ENCODE results near the gene CUL5.

The CUL5 gene

GRCh38 chr11:108032800-108033199 lies 24.1 kb downstream of the CUL5 start:
- Histone ChIP-seq H3K27ac (no peak overlapping the region), H3K4me3 (no peak overlapping the region), H3K36me3 (ENCODE audit: insufficient read depth, low read length) (peaks cover 60% of the 10 kb centered on the region), H3K9me3 (ENCODE audit: low read depth, low read length) (no peaks in the 10 kb centered on the region), H3K9ac (ENCODE audit: insufficient read length) (peak overlapping the region; percentile 20)
- no peak for DNase-seq (ENCODE audit: low read depth, low spot score)
- TF ChIP-seq FOXP2 (optimal IDR thresholded peaks at IDR 0.05; ENCODE audit: control extremely low read depth, extremely low read length, insufficient read depth) (no peak), EZH2 (IDR thresholded peaks at IDR 0.05) (no peak), POLR2AphosphoS5 (IDR thresholded peaks at IDR 0.05; ENCODE audit: borderline replicate concordance, low read depth, low read length) (no peak)

GRCh38 chr11:108034034-108034433 lies 25.3 kb downstream of the CUL5 start:
- H3K36me3 ChIP-seq (ENCODE audit: insufficient read depth, low read length): peaks cover 59% of the 10 kb centered on the region
- no peak overlapping the region for H3K4me3 ChIP-seq
- no peaks in the 10 kb centered on the region for H3K9me3 ChIP-seq (ENCODE audit: low read depth, low read length)
- H3K9ac ChIP-seq (ENCODE audit: insufficient read length): no peak overlapping the region
- H3K27ac ChIP-seq: no peak overlapping the region
- no peak for TF ChIP-seq POLR2AphosphoS5 (IDR thresholded peaks at IDR 0.05; ENCODE audit: borderline replicate concordance, low read depth, low read length)
- TF ChIP-seq FOXP2 (optimal IDR thresholded peaks at IDR 0.05; ENCODE audit: control extremely low read depth, extremely low read length, insufficient read depth): no peak
- no peak for TF ChIP-seq EZH2 (IDR thresholded peaks at IDR 0.05)
- no peak for DNase-seq (ENCODE audit: low read depth, low spot score)

- no peak overlapping the region for H3K4me3 ChIP-seq
- no peak for DNase-seq (ENCODE audit: low read depth, low spot score)
- peaks cover 68% of the 10 kb centered on the region for H3K36me3 ChIP-seq (ENCODE audit: insufficient read depth, low read length)
- no peak overlapping the region for H3K9ac ChIP-seq (ENCODE audit: insufficient read length)
- H3K9me3 ChIP-seq (ENCODE audit: low read depth, low read length): no peaks in the 10 kb centered on the region
- no peak overlapping the region for H3K27ac ChIP-seq
- TF ChIP-seq FOXP2 (optimal IDR thresholded peaks at IDR 0.05; ENCODE audit: control extremely low read depth, extremely low read length, insufficient read depth) (no peak), EZH2 (IDR thresholded peaks at IDR 0.05) (no peak)
These were observed 26.3 kb downstream of the CUL5 start for GRCh38 chr11:108034952-108035351.

- no peak overlapping the region for H3K9ac ChIP-seq (ENCODE audit: insufficient read length)
- no peak overlapping the region for H3K27ac ChIP-seq
- H3K9me3 ChIP-seq (ENCODE audit: low read depth, low read length): no peaks in the 10 kb centered on the region
- H3K4me3 ChIP-seq: no peak overlapping the region
- peaks cover 68% of the 10 kb centered on the region for H3K36me3 ChIP-seq (ENCODE audit: insufficient read depth, low read length)
- no peak for DNase-seq (ENCODE audit: low read depth, low spot score)
- TF ChIP-seq FOXP2 (optimal IDR thresholded peaks at IDR 0.05; ENCODE audit: control extremely low read depth, extremely low read length, insufficient read depth) (no peak), EZH2 (IDR thresholded peaks at IDR 0.05) (no peak), POLR2AphosphoS5 (IDR thresholded peaks at IDR 0.05; ENCODE audit: borderline replicate concordance, low read depth, low read length) (no peak)
These were observed 27.0 kb downstream of the CUL5 start for GRCh38 chr11:108035690-108036089.

DNA sequence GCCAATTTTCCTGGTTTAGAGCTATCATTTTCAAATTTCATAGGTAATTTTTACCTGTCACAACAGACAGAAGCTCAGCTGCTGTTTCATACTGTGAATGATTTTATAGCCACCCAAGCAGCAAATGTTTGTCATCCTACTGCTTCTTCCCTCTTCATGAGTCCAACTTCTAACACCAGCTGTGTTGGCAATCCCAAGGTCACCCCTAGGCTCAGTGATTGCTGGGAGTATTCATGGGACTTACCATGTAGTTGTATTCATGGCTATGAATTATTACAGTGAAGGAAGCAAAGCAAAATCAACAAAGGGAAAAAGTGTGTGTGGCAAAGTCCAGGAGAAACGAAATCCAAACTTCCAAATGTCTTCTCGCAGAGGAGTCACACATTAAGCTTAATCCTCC lies 28.5 kb downstream of the CUL5 start:
- Histone ChIP-seq H3K9ac (ENCODE audit: insufficient read length) (no peak overlapping the region), H3K4me3 (no peak overlapping the region), H3K9me3 (ENCODE audit: low read depth, low read length) (no peaks in the 10 kb centered on the region), H3K27ac (no peak overlapping the region), H3K36me3 (ENCODE audit: insufficient read depth, low read length) (peaks cover 60% of the 10 kb centered on the region)
- DNase-seq (ENCODE audit: low read depth, low spot score): no peak
- TF ChIP-seq POLR2AphosphoS5 (IDR thresholded peaks at IDR 0.05; ENCODE audit: borderline replicate concordance, low read depth, low read length): no peak
- TF ChIP-seq EZH2 (IDR thresholded peaks at IDR 0.05): no peak

GRCh38 chr11:108037636-108038035 lies 28.9 kb downstream of the CUL5 start:
- no peaks in the 10 kb centered on the region for H3K9me3 ChIP-seq (ENCODE audit: low read depth, low read length)
- no peak overlapping the region for H3K9ac ChIP-seq (ENCODE audit: insufficient read length)
- H3K36me3 ChIP-seq (ENCODE audit: insufficient read depth, low read length): peaks cover 60% of the 10 kb centered on the region
- TF ChIP-seq POLR2AphosphoS5 (IDR thresholded peaks at IDR 0.05; ENCODE audit: borderline replicate concordance, low read depth, low read length): no peak
- no peak for TF ChIP-seq FOXP2 (optimal IDR thresholded peaks at IDR 0.05; ENCODE audit: control extremely low read depth, extremely low read length, insufficient read depth)
- no peak for TF ChIP-seq EZH2 (IDR thresholded peaks at IDR 0.05)
- no peak overlapping the region for H3K4me3 ChIP-seq
- no peak for DNase-seq (ENCODE audit: low read depth, low spot score)
- H3K27ac ChIP-seq: no peak overlapping the region

- no peak for TF ChIP-seq POLR2AphosphoS5 (IDR thresholded peaks at IDR 0.05; ENCODE audit: borderline replicate concordance, low read depth, low read length)
- TF ChIP-seq EZH2 (IDR thresholded peaks at IDR 0.05): no peak
- TF ChIP-seq FOXP2 (optimal IDR thresholded peaks at IDR 0.05; ENCODE audit: control extremely low read depth, extremely low read length, insufficient read depth): no peak
- 0 out of 2 replicates have a peak overlapping the region, but pooled peaks have one; percentile 13 for H3K27ac ChIP-seq
- H3K36me3 ChIP-seq (ENCODE audit: insufficient read depth, low read length): peaks cover 50% of the 10 kb centered on the region
These were observed 39.6 kb downstream of the CUL5 start for GRCh38 chr11:108048269-108048668.

DNA sequence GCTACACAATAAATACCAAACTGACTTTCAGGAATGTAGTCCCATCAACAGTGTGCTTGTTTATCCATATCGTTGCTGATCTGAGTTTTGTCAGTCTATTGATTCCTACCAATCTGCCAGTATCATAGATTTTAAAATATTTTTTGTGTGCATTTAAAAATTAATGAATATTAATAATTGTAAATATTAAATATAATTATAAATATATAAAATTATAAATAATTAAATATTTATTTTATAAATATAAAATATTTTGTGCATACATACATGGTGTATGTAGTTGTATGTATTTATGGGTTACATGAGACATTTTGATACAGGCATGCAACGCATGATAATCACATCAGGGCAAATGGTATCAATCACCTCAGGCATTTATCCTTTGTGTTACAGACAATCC lies 53.6 kb downstream of the CUL5 start:
- Histone ChIP-seq H3K36me3 (ENCODE audit: insufficient read depth, low read length) (peaks cover 35% of the 10 kb centered on the region), H3K4me3 (no peak overlapping the region), H3K27ac (no peak overlapping the region), H3K9ac (ENCODE audit: insufficient read length) (no peak overlapping the region), H3K9me3 (ENCODE audit: low read depth, low read length) (no peaks in the 10 kb centered on the region)
- no peak for TF ChIP-seq EZH2 (IDR thresholded peaks at IDR 0.05)
- TF ChIP-seq FOXP2 (optimal IDR thresholded peaks at IDR 0.05; ENCODE audit: control extremely low read depth, extremely low read length, insufficient read depth): no peak
- TF ChIP-seq POLR2AphosphoS5 (IDR thresholded peaks at IDR 0.05; ENCODE audit: borderline replicate concordance, low read depth, low read length): no peak
- DNase-seq (ENCODE audit: low read depth, low spot score): no peak

More at GRCh38 chr11:108048269-108048668, 39.6 kb downstream of the CUL5 start:
- no peaks in the 10 kb centered on the region for H3K9me3 ChIP-seq (ENCODE audit: low read depth, low read length)
- no peak overlapping the region for H3K4me3 ChIP-seq
- no peak for DNase-seq (ENCODE audit: low read depth, low spot score)
- no peak overlapping the region for H3K9ac ChIP-seq (ENCODE audit: insufficient read length)

- Histone ChIP-seq H3K9me3 (ENCODE audit: low read depth, low read length) (no peaks in the 10 kb centered on the region), H3K4me3 (no peak overlapping the region), H3K9ac (ENCODE audit: insufficient read length) (no peak overlapping the region), H3K36me3 (ENCODE audit: insufficient read depth, low read length) (peaks cover 30% of the 10 kb centered on the region), H3K27ac (no peak overlapping the region)
- DNase-seq (ENCODE audit: low read depth, low spot score): no peak
- TF ChIP-seq POLR2AphosphoS5 (IDR thresholded peaks at IDR 0.05; ENCODE audit: borderline replicate concordance, low read depth, low read length) (no peak), EZH2 (IDR thresholded peaks at IDR 0.05) (no peak), FOXP2 (optimal IDR thresholded peaks at IDR 0.05; ENCODE audit: control extremely low read depth, extremely low read length, insufficient read depth) (no peak)
These were observed 54.7 kb downstream of the CUL5 start for GRCh38 chr11:108063410-108063809.

Measured in SK-N-MC (cell line).